Activated CD4-positive, alpha-beta T cell treated with anti-CD3 and anti-CD28 coated beads, Interleukin-2, amount 50 U/mL, for 48 hours (primary cell): Measurements from ENCODE around the gene CCDC85A.

Source experiments
- DNase-seq, 2 experiments: peaks; one replicate each; pipeline ENCODE4 v3.0.0-alpha.2; 2020

CCDC85A gene

DNA sequence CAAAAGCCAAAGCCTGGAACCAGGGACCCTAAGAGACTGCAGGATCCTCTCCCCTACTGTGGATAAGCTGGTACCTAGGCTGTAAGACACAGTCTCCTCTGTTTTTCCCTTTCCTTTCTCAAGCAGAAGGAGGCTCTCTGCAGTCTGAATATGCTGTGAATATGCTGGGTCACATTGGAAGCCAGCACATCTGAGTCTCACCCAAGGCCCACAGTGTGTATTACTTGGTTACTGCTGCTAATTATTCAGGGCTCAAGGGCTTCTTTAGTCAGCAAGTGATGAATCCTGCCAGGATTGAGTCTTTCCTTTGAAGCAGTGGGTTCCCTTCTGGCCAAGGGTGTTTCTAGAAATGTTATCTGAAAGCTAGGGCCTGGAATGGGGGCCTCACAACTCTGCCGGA is 60.7 kb downstream of the CCDC85A start:
- DNase-seq: no peak

DNA sequence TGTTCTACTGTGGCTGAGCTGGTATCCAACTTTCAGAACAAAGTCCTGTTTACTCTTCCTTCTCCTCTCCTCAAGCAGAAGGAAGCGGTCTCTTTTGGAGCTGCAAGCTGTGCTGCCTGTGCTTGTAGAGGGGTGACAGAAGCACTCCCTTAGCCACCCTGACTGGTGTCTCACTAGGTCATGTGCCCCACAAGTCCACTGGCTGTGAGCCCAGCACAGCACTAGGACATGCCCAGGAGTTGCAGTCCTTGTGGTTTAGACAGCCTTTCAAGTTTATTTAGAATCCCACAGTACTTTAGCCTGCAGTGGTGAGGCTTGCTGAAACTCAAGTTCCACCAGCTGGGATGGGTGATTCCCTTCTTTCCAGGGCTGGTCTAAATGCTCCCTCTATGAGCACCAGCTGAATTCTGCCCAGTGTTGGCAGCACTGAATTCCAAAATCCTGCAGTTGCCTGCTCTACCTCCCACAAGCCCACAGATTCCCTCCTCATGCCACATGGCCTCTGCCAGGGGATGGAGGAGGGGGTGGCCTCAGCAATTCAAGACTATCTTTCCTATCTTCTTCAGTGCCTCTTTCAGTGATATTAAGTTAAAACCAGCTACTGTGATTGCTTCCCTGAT is 61.2 kb downstream of the CCDC85A start:
- DNase-seq: no peak

- no peak for DNase-seq
Measured at GRCh38 chr2:56248965-56249742, 65.4 kb downstream of the CCDC85A start.

GRCh38 chr2:56250153-56250729 is 66.5 kb downstream of the CCDC85A start:
- DNase-seq: no peak

- no peak for DNase-seq
Measured at GRCh38 chr2:56260415-56260814, 76.6 kb downstream of the CCDC85A start.

DNA sequence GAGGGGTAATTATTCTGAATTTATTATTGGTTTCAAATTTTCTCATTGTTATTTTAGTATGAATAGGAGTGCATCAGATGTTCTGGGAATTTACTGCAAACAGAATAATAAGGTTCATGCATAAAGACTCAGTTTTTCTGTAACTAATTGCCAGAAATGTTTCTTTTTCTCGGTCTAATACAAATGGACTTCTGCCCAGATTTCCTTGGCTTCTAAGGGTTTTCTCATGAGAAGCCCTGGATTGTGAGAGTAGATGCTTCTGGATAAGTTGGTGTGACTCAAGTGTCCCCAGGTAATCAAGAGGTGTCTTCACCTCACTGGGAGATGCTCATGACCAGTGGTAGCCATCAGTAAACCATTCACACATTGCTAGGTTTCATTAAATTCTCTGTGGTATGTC is 78.5 kb downstream of the CCDC85A start:
- DNase-seq: no peak

DNA sequence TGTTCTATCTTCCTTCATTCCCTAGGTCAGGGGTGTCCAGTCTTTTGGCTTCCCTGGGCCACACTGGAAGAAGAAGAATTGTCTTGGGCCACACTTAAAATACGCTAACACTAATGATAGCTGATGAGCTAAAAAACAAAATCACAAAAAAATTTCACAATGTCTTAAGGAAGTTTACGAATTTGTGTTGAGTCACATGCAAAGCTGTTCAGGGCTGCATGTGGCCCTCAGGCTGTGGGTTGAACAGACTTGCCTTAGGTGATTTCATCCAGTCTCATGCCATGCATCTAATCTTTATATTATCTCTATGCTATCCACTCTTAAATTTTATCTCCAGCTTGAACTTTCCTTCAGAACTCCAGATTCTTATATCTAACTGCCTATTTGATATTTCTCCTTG is 80.1 kb downstream of the CCDC85A start:
- DNase-seq: no peak

DNA sequence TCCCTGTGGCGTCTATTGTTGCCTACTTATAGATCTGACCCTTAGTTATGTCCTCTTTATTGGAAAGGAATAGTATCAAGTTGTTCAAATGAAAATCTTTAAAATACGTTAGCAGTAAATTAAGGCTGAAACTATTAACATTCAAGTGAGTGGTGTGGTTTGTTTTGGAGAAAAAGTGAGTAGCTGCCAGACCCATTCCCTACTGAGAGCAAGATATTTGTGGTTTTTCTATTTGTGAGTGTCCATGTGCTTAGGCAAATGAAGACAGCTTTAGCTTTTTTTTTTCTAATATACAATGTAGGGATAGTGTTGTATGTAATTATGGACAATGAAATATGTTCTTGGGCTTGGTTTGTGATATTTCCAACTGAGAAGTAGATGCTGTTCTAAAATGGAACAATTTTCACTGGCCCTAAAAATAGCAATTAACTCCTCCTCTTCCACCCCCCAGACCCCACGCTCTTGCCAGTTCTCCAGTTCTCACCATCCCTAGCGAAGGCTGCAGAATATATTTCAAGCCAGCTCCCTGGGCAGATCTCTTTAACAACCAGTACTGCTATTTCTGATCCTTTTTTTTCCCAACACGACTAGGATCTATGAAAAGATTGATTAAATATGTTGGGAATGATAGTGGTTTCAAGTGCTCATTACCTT is 83.1 kb downstream of the CCDC85A start:
- no peak for DNase-seq

DNA sequence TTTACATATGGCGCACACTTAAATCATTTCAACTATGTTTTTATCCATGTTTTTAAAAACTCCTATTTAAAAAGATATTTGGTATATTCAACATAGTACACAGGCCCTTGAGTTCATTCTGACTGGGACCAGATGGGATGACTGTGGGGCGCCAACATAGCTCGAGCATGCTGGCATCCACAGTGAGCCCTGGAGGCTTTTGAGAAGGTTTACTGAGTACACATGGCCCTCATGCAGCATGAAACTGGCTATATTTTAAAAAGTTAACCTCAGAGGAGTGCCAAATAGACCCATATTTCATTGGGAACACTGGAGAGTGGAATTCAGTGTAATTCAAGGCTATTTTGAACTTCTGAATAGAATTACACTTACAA is 83.6 kb downstream of the CCDC85A start:
- DNase-seq: no peak

- no peak for DNase-seq
Measured at GRCh38 chr2:56268856-56269255, 85.1 kb downstream of the CCDC85A start.

DNA sequence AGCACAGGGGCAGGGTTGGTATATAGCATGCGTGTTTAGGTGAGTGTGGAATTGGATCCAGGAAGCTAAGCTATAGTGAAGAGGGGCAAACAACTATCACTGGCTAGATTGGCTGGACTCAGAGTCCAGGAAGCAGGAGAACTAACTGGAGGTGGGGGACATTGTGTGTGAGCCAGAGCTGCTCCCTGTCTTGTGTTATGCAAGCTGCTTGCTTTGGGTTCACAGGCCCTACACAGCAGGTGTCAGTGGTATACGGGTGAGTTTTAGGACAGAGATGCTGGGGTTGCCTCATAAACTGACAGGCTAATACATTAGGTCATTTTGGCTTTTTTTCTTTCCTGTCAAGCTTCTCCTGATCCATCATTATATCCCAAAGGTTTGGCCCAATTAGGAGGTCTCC is 87.5 kb downstream of the CCDC85A start:
- no peak for DNase-seq

- no peak for DNase-seq
Measured at GRCh38 chr2:56285224-56285623, 101.4 kb downstream of the CCDC85A start.

- no peak for DNase-seq
Measured at GRCh38 chr2:56286936-56287335, 103.1 kb downstream of the CCDC85A start.

DNA sequence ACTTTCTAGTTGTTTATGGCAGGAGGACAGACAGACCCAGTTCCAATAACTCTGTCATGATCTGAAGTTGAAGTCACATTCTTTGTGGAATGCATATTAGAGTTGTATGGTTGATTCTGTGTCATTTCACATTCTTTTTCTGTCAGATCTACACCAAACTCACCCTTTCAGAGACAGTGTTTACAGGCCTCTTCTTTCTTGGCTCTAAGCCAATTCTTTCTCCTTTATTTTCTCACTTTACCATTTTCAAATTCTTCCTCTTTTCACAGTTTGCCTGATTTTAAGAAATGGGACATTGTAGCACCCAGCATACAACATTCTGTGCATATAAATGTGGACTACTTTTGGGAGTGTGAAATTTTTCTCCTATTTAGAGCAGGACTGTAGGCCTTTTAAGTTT is 103.7 kb downstream of the CCDC85A start:
- no peak for DNase-seq

DNA sequence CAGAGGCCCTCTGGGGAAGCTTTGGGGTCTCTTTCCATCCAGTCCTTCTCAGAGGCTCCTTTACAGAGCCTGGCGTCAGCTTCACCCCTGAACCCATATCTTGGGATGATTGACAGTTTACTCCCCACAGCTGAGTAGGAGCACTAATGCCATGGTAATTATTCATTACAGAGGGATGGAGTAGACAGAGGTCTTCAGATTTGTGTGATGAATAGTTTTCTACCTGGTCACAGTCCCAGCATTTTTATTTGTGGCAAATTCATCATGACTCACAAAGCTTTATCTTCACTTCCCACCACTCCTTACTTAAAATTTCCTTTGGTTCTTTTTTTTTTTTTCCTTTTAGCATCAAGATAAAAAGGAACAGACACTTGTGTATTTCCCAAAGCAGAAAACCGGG is 104.2 kb downstream of the CCDC85A start:
- DNase-seq: no peak

- DNase-seq: no peak
Measured at GRCh38 chr2:56288838-56289580, 105.2 kb downstream of the CCDC85A start.

- no peak for DNase-seq
Measured at GRCh38 chr2:56291711-56292110, 107.9 kb downstream of the CCDC85A start.

DNA sequence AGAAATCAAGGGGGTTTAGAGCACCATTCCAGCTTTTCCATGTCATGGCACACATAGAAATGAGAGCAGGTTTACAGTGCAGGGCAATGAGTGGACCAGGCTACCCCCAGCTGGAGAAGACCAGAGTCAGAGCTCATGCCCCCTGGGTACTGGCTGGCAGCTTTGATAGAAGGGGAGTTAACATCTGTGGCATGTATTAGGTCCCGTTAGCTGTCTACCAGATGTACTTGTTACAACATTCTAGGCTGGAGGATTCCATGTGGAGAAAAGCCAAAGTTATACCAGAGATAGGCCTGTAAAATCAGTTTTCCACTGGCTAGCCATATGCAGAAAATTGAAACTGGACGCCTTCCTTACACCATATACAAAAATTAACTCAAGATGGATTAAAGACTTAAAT is 109.2 kb downstream of the CCDC85A start:
- DNase-seq: no peak

GRCh38 chr2:56295666-56296065 is 111.9 kb downstream of the CCDC85A start:
- no peak for DNase-seq

DNA sequence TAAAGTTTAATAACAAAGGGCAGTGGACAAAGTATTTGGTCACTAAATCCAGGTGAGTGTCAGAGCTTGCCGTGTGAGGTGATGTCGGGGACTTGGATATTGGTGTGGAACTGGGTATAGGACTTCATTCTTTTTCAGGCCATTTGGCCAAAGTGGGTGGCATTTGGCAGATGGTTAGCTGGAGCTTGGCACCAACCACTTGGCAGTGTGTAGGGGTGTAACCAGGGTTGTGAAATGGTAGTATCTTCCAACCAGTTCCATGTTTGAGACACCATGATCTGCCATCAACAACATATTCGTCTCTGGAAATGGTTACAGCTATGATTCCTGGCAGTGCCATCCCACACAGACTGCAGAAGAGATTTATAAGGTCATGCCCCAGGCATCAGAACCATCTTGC is 113.9 kb downstream of the CCDC85A start:
- DNase-seq: no peak

DNA sequence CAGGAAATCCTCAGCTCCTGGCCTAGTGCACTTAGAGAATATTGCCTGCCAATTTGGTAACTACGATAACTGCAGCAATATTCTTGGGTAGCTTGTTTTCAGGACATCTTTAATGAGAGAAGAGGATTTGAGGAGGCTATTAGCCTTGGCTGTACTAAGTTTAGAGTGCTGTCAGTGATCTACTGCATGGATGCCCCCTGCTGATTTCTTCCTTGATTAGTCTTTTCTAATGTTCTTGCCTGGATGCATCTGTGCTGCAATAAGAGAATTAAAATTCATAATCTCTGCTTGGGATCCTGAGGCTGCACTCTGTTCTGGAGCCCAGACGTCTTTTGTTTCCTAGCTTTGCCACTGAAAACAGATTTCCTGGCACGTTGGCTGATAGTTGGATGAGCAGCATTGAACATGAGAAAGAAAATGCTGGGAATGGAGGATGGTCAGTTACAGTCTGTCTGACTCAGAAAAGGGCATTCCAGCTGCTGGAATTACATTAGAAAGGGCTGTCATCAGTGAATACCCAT is 115.4 kb downstream of the CCDC85A start:
- no peak for DNase-seq

- DNase-seq: no peak
Measured at GRCh38 chr2:56309626-56310170, 125.9 kb downstream of the CCDC85A start.

- DNase-seq: no peak
Measured at GRCh38 chr2:56313500-56313921, 129.7 kb downstream of the CCDC85A start.
